ENCODE results near the gene TM2D3.

- TF ChIP-seq CTCF (IDR thresholded peaks at IDR 0.05) (no peak), POLR2A (IDR thresholded peaks at IDR 0.05) (no peak)
Observed at GRCh38 chr15:101610611-101611000, 41.6 kb downstream of the TM2D3 start.
